Neural crest cell (in vitro differentiated cells): ENCODE results near the gene EXOC7. TPM values are rescaled to one million over a fixed set of nuclear protein-coding genes. Genes with fewer than 3 reads are reported as not detected.
A peak's percentile ranks its signal among the peaks of the same experiment; 100 is the strongest.

Source experiments
- DNase-seq: peaks from one replicate; pipeline ENCODE4 v3.0.0; 2021; ENCODE audit warnings: low read depth, mixed read lengths, low spot score
- H3K27ac Mint-ChIP-seq: one replicate; pipeline ENCODE4 v1.8.0; 2021; ENCODE audit warnings: mild to moderate bottlenecking, mixed read lengths; ENCODE audit not compliant: unreplicated experiment
- H3K27me3 Mint-ChIP-seq: 2 replicates; pipeline ENCODE4 v1.8.0; 2021; ENCODE audit warnings: low read depth, mild to moderate bottlenecking, mixed read lengths
- H3K36me3 Mint-ChIP-seq: 2 replicates; pipeline ENCODE4 v1.8.0; 2021; ENCODE audit warnings: low read depth, mild to moderate bottlenecking, mixed read lengths
- H3K4me1 Mint-ChIP-seq: 2 replicates; pipeline ENCODE4 v1.8.0; 2021; ENCODE audit warnings: mixed read lengths
- H3K4me3 Mint-ChIP-seq: one replicate; pipeline ENCODE4 v1.8.0; 2021; ENCODE audit warnings: mild to moderate bottlenecking, mixed read lengths
- H3K9me3 Mint-ChIP-seq: 2 replicates; pipeline ENCODE4 v1.8.0; 2021; ENCODE audit warnings: mixed read lengths
- CTCF ChIP-seq: fragments of 200-600 bp; sonication (generic); conservative IDR thresholded peaks from 2 replicates; pipeline ENCODE4 v1.5.0; 2021; ENCODE audit warnings: antibody characterized with exemption, mild to moderate bottlenecking
- total RNA-seq: library from RNA; stranded (reverse); gene quantifications from 2 replicates; pipeline ENCODE4 v1.2.1, GENCODE V29; 2021

The EXOC7 gene
- total RNA-seq, 1 donor from 2014 or later: 195 TPM

GRCh38 chr17:76077584-76078110 lies 25.9 kb downstream of the EXOC7 start:
- H3K27ac Mint-ChIP-seq: no peak overlapping the region
- peak; percentile 11 for DNase-seq
- H3K36me3 Mint-ChIP-seq: no peaks in the 10 kb centered on the region
- H3K4me3 Mint-ChIP-seq: peak overlapping the region; percentile 65
- H3K9me3 Mint-ChIP-seq: no peaks in the 10 kb centered on the region
- no peak for TF ChIP-seq CTCF
- peaks cover 25% of the 10 kb centered on the region for H3K4me1 Mint-ChIP-seq
- H3K27me3 Mint-ChIP-seq: peaks cover 90% of the 10 kb centered on the region

GRCh38 chr17:76076765-76077583 lies 26.6 kb downstream of the EXOC7 start:
- TF ChIP-seq CTCF: no peak
- Mint-ChIP-seq H3K4me3 (peak overlapping the region; percentile 65), H3K36me3 (no peaks in the 10 kb centered on the region), H3K27me3 (peaks cover 87% of the 10 kb centered on the region), H3K27ac (no peak overlapping the region), H3K9me3 (no peaks in the 10 kb centered on the region), H3K4me1 (peaks cover 31% of the 10 kb centered on the region)
- DNase-seq: no peak

GRCh38 chr17:76076146-76076764 lies 27.3 kb downstream of the EXOC7 start:
- Mint-ChIP-seq H3K36me3 (no peaks in the 10 kb centered on the region), H3K27me3 (peaks cover 82% of the 10 kb centered on the region), H3K9me3 (no peaks in the 10 kb centered on the region), H3K27ac (no peak overlapping the region), H3K4me1 (peaks cover 35% of the 10 kb centered on the region), H3K4me3 (no peak overlapping the region)
- TF ChIP-seq CTCF: no peak
- no peak for DNase-seq

GRCh38 chr17:76075364-76076145 lies 28.0 kb downstream of the EXOC7 start:
- H3K4me1 Mint-ChIP-seq: peaks cover 37% of the 10 kb centered on the region
- H3K4me3 Mint-ChIP-seq: peak overlapping the region; percentile 78
- no peak overlapping the region for H3K27ac Mint-ChIP-seq
- DNase-seq: peak; percentile 20
- peaks cover 76% of the 10 kb centered on the region for H3K27me3 Mint-ChIP-seq
- no peak for TF ChIP-seq CTCF
- H3K36me3 Mint-ChIP-seq: no peaks in the 10 kb centered on the region
- H3K9me3 Mint-ChIP-seq: no peaks in the 10 kb centered on the region
